ENCODE results near the gene CSH1.
"Not testable (repeated sequence)": the region's sequence is repeated elsewhere in the genome, so short reads cannot be mapped to it uniquely, and the experiment has no call there.

CSH1 gene

DNA sequence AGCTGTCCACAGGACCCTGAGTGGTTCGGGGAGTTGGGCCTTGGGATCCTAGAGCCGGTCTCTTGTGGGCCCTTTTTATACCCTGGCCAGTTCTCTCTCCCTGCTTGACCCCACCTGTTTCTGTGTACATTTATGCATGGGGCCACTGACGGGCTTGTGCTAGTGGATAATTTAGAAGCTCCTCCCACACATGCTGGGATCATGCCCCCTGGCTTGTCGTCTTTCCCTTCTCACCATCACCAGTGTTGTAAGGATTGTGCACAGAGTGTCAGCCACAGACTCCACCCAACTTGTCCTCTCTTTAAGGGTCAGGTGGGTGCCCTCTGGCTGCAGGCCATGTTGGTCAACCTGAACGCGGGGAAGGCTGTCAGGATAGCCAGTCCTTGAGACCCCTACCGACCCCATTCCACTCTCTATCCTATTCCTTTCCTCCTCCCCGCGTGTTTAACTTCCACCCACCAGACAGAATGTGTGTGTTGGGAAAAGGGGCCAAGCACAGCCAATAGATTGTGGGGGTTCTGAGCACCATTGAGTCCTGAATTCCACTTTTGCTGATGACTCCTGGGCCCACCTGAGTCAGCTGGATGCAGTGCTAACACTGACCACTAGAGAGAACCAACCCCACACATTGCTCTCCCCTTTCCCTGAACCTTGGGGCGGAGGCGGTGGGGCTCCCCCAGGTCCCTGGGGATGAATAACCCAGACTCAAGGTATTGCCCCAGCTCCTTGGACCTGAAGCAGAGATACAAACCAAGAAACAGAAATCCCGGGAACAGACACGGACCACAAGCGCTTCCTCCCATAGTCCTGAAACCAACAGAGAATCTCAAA lies at the start of gene CSH1:
Gene CSH1 (minus strand): TSS at position 51 of the 831 bp plus-strand sequence. CDS start 63 bp downstream, outside the sequence.
- DNase-seq (ENCODE audit: low read depth in 2 of 2): not testable (repeated sequence)

DNA sequence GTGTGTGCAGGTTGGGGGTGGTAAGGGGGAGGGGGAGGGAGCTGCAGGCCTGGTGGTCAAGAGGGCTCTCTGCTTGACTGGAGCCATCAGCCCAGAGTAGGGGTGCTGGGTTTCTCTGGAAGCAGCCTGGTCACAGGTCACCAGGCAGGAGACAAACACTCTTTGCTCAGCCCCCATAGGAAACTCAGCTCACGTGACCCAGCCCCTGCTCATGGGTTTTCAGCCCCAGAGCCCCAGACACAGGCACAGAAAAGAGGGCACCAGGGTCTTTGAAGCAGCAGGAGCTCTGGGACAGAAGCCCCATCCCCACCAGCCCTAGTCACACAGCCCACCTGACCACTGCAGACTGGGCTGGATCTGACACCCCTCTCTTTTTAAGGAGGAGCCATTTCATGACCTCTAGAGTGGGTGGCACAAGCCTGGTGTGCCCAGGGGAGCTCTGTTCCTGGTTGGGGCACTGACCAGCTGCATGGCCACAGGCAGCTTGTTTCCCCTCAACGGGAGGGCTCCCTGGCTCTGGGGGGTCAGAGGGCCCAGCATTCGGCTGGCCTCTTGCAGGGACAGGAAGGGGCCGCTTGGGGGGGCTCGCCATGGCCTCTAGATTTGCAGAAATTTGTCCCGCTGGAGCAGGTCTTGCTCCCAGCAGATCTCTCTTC lies 49.5 kb upstream of the CSH1 start:
- DNase-seq (ENCODE audit: low read depth in 2 of 2): no peak

DNA sequence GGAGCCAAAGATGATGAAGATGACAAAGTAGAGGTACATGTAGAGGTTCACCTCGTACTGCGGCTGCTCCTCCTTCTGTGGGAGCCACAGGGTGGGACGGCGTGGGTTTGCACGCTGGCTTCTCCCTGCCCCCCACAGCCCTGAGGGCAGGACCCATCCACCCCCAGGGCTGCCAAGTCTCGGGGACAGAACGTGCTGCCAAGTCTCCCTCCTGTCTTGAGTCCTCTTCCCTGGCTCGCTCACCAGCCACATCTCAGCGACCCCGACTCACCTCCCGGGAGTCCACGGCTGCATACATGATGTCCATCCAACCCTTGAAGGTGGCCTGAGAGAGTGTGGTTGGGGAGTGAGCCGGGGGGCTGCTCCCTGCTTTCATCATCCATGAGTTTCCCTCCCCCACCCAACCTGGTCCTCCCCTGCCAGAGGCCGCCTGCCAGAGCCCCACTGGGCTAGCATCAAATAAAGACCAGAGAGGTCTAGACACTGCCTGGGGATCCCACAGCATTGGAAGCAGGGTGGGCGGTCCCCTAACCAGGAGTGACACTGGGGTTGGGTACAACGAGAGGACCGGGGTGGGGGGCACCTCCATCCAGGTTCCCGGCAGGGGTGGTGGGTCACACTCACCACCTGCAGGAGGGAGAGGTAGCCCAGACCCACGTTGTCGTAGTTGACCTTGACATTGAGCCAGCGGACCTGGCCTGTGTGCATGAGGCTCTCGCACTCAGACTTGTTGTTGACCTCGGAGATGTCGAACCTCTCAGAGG lies 48.5 kb upstream of the CSH1 start:
- no peak for DNase-seq (ENCODE audit: low read depth in 2 of 2)

DNA sequence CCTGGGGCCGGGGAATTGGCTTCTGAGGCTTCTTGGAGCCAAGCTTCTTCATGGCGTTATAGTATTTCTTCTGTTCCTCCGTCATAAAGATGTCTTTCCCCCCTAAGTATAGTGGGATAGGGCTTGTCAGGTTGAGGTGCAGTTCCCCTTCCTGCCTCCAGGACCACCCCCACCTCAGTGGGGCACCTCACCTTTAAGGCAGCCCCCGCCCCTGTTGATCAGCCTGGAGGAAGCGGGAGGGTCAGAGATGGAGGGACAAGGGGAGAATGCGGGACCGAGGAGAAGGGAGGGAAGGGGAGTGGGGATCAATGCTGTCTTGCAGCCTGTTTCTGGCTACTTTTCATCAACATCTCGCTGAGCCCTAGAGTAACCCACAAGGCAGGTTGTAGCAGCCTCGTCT lies 47.4 kb upstream of the CSH1 start:
- no peak for DNase-seq (ENCODE audit: low read depth in 2 of 2)

DNA sequence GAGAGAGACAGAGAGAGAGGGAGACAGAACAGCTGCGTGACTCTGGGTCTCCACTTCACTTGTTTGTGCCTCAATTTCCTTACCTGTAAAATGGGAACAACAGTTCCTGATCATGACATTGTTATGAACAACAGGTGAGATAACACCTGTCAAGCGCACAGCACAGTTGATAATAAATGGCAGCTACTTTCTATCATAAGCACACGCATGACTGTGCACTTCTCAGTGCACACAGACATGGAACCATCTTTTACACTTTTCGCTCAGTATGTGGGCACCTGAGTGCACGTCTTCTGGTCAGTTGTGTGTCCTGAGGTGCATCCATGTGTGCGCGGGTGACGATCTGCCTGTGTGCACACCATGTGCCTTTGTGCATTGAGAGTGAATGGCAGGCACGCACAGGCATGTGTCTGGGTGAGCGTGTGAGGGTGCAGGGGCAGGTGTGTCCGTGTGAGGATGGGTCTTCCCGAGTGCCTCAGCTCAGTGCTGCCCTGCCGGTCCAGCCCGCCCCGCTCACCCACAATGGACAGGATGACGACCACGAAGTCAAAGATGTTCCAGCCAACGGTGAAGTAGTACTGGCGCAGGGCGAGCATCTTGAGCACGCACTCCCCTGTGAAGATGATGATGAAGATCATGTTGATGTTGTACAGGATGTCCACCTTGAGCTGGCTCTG lies 46.1 kb upstream of the CSH1 start:
- no peak for DNase-seq (ENCODE audit: low read depth in 2 of 2)

DNA sequence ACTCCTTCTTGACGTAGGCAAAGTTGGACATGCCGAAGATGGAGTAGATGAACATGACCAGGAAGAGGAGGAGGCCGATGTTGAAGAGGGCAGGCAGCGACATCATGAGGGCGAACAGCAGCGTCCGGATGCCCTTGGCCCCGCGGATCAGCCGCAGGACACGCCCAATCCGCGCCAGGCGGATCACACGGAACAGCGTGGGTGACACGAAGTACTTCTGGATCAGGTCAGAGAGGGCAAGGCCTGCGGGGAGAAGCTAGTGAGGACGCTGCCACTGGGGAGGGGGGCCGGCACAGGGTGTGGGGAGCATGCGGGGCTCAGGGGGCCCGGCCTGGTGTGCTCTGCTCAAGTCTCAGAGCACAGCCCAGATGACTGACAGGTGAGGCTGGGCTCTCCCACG lies 45.4 kb upstream of the CSH1 start:
- DNase-seq (ENCODE audit: low read depth in 2 of 2): no peak

DNA sequence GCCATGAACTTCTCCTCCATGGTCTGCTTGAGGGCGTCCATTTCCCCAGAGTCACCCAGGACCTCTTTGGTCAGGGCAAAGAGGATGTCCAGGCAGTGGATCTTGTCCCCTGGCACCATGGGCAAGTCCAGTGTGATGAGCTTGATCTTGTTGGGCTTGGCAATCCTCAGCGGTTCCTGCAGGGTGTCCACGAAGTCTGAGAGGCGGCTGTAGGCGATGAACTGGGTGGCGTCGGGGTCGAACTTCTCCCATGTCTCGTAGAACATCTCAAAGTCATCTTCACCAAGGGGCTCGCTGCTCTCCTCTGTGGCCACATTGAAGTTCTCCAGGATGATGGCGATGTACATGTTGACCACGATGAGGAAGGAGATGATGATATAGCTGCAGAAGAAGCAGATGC lies 44.8 kb upstream of the CSH1 start:
- no peak for DNase-seq (ENCODE audit: low read depth in 2 of 2)

DNA sequence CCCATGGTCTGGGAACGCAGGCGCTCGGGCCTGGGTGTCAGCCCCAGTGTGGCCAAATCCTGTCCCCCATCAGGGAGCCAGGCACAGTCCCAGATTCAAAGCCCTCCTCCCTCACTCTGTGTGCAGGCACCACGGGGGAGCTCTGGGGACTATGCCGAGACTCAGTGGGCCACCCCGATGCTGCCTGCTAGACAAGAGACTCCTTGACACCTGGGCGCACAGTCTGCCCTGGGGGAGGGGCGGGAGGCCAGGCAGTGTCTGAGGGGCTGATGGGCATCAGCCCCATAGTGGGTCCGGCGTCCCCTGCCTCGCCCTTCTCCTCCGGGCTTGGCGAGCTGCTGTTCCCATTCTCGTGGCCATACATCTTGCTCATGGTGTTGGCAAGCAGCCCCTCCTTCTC lies 44.2 kb upstream of the CSH1 start:
- no peak for DNase-seq (ENCODE audit: low read depth in 2 of 2)

DNA sequence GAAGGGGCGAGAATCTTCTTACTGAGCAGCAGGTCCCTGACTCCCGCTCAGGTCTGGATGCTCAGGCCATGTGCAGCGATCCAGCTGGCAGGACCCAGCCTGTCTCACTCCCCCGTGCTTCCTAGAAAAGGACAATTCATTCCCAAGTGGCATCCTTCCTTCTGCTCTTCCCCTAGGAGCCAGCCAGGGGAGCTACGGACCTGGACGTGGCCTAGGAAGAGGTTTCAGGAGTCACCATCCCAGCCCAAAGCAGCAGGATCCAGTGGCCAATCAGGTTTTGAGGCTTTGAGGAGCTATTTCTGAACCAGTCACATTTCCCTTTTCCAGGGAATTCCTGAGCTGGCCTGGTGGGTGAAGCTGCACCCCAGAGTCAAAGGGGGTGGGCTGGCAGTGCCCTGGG lies 43.5 kb upstream of the CSH1 start:
- DNase-seq (ENCODE audit: low read depth in 2 of 2): no peak

DNA sequence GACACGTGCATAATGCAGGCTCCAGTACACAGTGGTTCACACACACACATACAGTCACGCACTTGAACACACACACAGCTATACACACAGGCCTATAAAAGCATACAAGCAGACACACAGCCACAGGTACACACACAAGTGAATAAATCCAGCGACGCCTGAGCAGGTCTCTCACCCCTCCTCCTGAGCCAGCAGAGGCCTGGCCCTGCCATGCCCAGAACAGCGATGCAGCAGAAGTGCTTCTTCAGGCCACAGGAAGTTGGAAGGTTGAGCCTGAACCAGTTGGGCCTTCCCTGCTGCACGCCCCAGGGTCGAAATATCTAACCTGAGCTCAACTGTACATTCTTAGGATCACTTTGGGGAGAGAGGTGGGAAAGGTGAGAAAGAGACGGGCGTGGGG lies 43.0 kb upstream of the CSH1 start:
- DNase-seq (ENCODE audit: low read depth in 2 of 2): no peak

DNA sequence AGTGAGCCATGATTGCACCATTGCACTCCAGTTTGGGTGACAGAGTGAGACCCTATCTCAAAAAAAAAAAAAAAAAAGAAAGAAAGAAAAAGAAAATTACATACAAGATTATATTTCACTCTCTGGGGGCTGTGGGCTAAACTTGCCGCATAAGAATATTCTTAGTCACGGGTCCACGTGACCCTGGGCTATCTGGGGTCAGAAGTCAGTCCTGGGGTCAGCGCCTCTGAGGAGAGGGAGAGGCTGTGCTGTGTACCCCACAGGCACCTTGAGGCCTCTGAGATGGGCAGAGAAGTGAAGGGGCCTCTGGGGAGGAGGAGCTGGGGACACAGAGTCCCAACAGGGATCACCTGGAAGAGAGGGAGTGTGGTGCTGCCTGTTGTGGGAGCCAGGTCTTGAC lies 41.5 kb upstream of the CSH1 start:
- no peak for DNase-seq (ENCODE audit: low read depth in 2 of 2)

DNA sequence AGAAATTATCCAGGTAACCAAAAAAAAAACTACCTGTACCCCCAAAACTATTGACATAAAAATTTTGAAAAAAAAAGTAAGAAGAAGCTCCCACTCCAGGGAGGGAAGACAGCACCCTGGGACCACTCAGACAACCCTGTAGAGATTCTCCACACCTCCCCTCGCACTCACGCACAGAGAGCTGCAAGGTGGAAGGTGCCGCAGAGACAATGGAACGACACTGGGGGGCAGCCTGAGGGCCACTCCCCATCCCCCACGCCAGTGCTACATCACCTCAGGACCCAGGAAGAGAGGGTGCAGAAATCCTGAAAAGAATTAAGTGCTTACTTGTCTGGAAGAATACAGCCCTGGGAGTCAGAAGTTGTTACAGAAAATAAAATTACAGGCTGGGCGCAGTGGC lies 40.9 kb upstream of the CSH1 start:
- DNase-seq (ENCODE audit: low read depth in 2 of 2): no peak

DNA sequence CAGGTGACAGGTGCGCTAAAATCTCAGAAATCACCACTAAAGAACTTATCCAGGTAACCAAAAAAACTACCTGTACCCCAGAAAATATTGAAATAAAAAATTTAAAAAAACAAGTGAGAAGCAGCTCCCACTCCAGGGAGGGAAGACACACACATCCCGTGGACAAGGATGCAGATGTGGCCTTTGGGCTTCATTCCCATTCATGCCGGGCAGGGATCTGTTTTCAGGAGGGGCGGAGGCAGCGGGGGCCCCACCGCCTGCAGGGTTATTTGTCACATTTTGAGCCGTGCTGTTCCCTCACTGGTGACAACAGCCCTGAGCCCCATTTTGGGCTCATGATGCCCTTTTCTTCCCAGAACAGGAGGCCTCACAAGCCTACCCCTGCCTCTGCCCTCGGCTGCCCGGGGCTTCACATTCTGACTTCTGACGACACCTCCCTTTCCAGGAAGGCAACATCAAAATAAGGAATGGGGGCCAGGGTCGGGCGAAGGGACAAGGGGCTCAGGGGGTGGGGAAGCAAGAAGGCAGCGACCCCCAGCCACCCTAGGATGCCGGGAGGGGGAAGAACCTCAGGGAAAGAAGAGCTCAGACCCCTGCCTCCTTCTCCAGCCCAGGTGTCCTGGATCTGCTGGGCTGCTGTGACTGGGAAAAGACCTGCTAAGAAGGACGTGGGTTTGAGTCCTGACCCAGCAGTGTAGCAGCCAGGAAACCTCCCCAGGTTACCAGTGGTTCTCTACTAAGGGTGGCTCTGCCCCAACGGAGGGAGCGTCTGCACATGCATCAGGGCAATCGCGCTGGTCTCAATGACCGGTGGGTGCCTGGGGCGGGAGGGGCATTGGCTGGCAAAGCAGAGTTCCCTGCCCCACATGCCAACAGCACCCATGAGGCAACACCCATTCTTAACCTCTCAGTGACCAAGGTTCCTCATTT lies 38.1 kb upstream of the CSH1 start:
- no peak for DNase-seq (ENCODE audit: low read depth in 2 of 2)

DNA sequence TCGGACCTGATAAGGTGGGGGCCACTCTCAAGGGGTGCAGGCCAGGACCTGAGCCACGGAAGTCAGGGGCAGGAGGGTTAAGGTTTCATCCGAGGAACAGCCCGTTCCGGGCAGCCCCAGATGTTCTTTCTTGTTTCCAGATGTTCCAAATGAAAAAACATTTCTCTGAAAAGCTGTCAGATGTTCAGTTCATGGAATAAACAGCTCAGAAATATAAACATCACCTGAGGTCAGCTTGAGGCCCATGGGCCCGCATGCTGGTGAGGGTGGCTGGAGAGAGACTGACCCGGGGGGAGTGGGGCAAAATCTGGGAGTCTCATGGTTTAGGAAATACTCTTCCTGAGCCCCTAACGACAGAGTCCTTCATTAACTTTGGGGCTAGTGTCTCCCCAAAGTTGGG lies 37.2 kb upstream of the CSH1 start:
- no peak for DNase-seq (ENCODE audit: low read depth in 2 of 2)

DNA sequence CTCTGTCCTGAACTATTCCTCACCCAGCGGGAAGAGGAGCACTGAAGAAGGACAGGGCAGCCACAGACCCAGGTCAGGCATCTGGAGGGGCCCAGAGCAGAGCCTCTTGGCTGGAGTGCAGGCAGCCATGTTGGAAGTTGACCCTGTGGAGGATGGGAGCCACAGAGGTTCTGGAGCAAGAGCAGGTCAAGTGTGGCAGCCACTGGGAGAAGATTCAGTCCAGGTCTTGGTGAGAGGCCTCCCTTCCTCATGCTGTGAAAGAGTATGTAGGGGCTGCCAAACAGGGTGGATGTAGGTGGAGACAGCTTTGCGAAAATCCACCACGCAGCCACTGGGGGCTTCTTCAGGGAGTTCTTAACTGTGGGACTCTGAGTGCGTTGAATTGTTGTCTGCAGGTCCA lies 36.3 kb upstream of the CSH1 start:
- DNase-seq (ENCODE audit: low read depth in 2 of 2): no peak

DNA sequence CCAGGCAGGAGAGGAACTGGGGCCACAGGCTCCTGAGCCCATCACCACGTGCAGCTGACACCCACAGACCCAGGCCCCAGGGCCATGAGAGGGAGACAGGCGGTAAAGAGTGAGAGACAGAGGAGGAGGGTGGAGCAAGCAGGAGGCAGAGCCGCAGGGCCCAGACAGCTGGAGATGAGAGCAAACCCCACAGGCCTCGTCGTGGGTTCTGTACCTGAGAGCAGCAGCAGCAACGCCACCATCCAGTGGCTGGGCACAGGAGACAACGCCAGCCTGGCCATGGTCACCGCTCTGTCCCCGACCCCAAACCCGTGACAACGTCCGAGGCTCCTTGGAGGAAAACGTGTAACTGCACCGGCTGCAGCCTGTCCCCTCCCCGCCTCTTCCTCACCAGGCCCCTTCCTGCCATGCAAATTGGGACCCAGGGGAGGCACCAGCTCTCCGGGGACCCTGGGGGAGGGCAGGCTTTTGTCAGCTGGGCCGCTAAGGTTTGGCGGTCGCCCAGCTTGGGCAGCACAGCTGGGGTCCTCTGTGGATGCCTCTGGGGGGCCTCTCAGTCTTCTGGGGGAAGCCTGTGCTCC lies 35.7 kb upstream of the CSH1 start, which contains the start of gene CD79B:
Gene CD79B (minus strand): TSS at position 351 of the 581 bp plus-strand sequence. CDS start 70 bp downstream, at position 281.
- no peak for DNase-seq (ENCODE audit: low read depth in 2 of 2)

DNA sequence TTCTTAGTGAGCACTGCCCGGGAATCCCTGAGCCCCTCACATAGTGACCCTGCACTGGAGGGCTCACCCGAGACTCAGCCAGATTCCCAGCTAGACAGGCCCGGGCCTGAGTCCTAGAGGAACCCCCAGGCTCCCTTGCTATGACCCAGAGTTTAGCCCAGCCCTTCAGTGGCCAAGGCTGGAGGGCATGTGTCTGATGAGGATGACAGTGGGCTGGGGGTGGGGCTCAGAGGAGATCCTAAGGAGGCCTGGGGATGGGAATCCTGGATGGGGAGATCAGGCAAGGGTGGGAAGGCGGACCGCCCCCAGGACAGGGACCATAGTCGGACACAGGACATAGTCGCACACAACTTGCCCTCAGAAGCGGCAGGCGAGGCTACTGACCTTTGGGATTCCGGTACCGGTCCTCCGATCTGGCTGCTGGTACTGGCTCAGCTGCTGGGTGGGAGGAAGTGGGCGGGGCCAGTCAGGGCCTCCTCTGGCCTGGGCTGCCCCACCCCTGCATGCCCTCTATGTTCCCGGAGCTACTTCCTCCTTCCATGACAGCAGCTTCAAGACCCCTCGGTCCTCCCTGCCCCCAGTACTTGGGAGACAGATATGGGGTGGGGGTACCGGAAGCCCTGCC lies 34.7 kb upstream of the CSH1 start:
- peak in 1 of 2 donors; percentile 27 for DNase-seq (ENCODE audit: low read depth in 2 of 2)

DNA sequence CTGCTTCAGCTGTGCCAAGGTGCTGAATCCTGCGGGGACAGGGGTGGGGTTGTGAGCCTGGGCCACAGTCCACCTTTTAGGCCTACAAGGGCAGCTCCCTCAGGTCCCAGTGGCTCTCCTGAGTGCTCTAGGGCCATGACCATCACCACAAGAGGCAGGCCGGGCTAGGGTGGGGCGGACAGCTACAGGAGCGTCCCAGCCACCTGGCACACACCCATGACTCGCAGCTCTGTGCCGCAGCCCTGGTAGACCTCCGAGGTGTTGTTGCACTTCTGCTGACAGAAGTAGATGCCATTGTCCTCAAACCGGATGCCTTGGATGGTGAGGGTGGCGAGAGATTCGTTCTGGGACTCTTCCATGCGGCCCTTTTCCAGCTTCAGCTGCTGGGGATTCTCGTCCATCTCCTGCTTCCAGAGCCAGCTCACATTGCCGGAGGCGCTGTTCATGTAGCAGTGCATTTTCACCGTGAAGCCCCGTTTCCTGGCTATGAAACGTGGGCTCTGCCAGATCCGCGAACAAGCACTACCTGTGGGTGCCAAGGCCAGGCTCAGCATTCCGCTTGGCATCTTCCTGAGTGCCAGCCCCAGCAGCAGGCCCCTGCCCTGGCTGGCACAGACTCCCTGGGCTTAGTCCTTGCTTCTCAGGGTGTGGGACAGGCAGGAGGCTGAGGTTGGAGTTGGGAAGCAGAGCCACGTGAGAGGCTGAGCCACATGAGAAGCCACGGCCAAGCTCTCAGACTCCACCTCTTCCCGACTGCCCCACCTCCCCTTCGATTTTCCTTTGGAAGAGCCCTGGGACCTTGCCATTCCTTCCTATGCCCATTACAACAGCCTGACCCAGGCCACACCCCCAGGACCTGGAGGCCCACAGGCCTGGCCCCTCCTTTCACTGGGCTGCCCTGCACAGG lies 33.7 kb upstream of the CSH1 start:
- DNase-seq (ENCODE audit: low read depth in 2 of 2): no peak
